Measurements from ENCODE around the gene CSMD2.

DNA sequence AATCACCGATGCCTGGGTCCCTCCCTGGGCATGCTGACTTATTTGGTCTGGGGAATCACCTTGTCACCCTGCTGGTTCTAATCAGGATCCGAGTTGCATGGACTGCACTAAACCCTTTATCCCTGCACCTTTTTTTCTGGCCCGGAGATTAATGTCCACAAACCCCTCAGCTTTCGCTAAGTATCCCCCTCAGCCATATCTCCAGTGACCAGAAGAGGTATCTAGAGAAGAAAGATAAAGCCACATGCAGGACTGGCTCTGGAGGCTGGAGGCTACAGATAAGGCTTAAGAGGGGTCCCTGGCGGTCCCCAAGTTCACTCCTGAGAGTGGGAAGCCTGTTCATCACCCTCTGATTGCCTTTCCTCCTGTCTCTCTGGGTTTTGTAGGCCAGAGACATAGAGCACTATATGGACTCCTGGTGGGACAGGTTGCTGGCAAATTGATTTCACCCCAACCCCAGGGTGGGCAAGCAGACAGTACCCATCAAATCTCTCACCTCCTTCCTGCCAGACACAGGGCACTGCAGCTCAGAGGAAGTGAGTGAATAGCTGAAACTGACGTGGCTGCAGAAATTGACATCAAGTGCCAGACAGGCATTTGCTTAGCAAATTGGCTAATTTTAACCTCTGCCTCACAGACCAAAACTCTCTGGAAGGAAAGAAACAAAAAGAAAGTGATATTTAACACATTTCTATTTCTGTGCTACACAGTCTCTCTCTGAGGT, 262.4 kb downstream of the CSMD2 start:
- no peak for TF ChIP-seq CTCF (IDR thresholded peaks at IDR 0.05)
- no peak for TF ChIP-seq POLR2A (IDR thresholded peaks at IDR 0.05)
- no peak for TF ChIP-seq POLR2AphosphoS5 (IDR thresholded peaks at IDR 0.05)

Data from sigmoid colon (tissue), 4 donors.